WTC11 (cell line): Measurements from ENCODE around the gene LRRC51. TPM values are rescaled to one million over a fixed set of nuclear protein-coding genes. Genes with fewer than 3 reads are reported as not detected.

ENCODE experiments used
- ATAC-seq: fragments of 200-7000 bp; cut with Tn5 transposase; 2 replicates; pipeline ENCODE4 v1.10.0; 2021; ENCODE audit warnings: mild to moderate bottlenecking, moderate library complexity
- CTCF ChIA-PET: fragments of 300-600 bp; sonication (Branson Sonifier 250); formaldehyde crosslinking; loops from one replicate; lab custom pipeline; 2021; ENCODE audit warnings: antibody characterized with exemption; lab: Charles Lee
- POLR2A ChIA-PET: fragments of 350-600 bp; sonication (Branson Sonifier 250); formaldehyde crosslinking; loops from one replicate; lab custom pipeline; 2021; ENCODE audit warnings: antibody characterized with exemption; lab: Charles Lee
- DNase-seq: peaks from one replicate; pipeline ENCODE4 v3.0.0; 2021; ENCODE audit warnings: low spot score
- H3K27ac Mint-ChIP-seq: 2 replicates; pipeline ENCODE4 v1.8.0; 2021; ENCODE audit warnings: mixed read lengths
- H3K27me3 Mint-ChIP-seq: 2 replicates; pipeline ENCODE4 v1.8.0; 2021; ENCODE audit warnings: low read depth, mild to moderate bottlenecking, moderate library complexity, mixed read lengths
- H3K36me3 Mint-ChIP-seq: 2 replicates; pipeline ENCODE4 v1.8.0; 2021; ENCODE audit warnings: mixed read lengths
- H3K4me1 Mint-ChIP-seq: 2 replicates; pipeline ENCODE4 v1.8.0; 2022; ENCODE audit warnings: mixed read lengths
- H3K4me3 Mint-ChIP-seq: 2 replicates; pipeline ENCODE4 v1.8.0; 2021; ENCODE audit warnings: mild to moderate bottlenecking, moderate library complexity, mixed read lengths
- H3K9me3 Mint-ChIP-seq: 2 replicates; pipeline ENCODE4 v1.8.0; 2021; ENCODE audit warnings: mixed read lengths
- AFF4 ChIP-seq: sonication (generic); formaldehyde crosslinking; IDR thresholded peaks from 2 replicates; pipeline ENCODE4 v1.8.1; 2023; ENCODE audit warnings: mild to moderate bottlenecking, missing genetic modification reagents, borderline replicate concordance
- CREM ChIP-seq: sonication (generic); formaldehyde crosslinking; IDR thresholded peaks from 2 replicates; pipeline ENCODE4 v1.8.1; 2022; ENCODE audit warnings: mild to moderate bottlenecking, missing genetic modification reagents, moderate library complexity
- ESRRA ChIP-seq: sonication (generic); formaldehyde crosslinking; IDR thresholded peaks from 2 replicates; pipeline ENCODE4 v1.8.1; 2022; ENCODE audit warnings: mild to moderate bottlenecking, missing genetic modification reagents, borderline replicate concordance
- FOXJ3 ChIP-seq: sonication (generic); formaldehyde crosslinking; IDR thresholded peaks from 2 replicates; pipeline ENCODE4 v1.9.0; 2021; ENCODE audit warnings: missing genetic modification reagents, mild to moderate bottlenecking, borderline replicate concordance
- GABPB1 ChIP-seq: sonication (generic); formaldehyde crosslinking; IDR thresholded peaks from 2 replicates; pipeline ENCODE4 v1.8.1; 2023; ENCODE audit warnings: mild to moderate bottlenecking, missing genetic modification reagents
- GRHL2 ChIP-seq: fragments of 250-450 bp; sonication (Bioruptor Pico); IDR thresholded peaks from 2 replicates; pipeline ENCODE4 v1.8.0; 2022; ENCODE audit warnings: mild to moderate bottlenecking, moderate library complexity; ENCODE audit not compliant: insufficient replicate concordance, severe bottlenecking
- IRF2 ChIP-seq: sonication (generic); formaldehyde crosslinking; IDR thresholded peaks from 2 replicates; pipeline ENCODE4 v1.8.0; 2022; ENCODE audit warnings: low read depth, missing genetic modification reagents, borderline replicate concordance
- MAX ChIP-seq: sonication (generic); formaldehyde crosslinking; IDR thresholded peaks from 2 replicates; pipeline ENCODE4 v1.8.0; 2022; ENCODE audit warnings: mild to moderate bottlenecking, missing genetic modification reagents
- MXD4 ChIP-seq: fragments of 250-450 bp; sonication (Bioruptor Pico); IDR thresholded peaks from 2 replicates; pipeline ENCODE4 v1.8.0; 2021; ENCODE audit warnings: mild to moderate bottlenecking, moderate library complexity, borderline replicate concordance
- NR1H2 ChIP-seq: sonication (generic); formaldehyde crosslinking; IDR thresholded peaks from 2 replicates; pipeline ENCODE4 v1.9.0; 2021; ENCODE audit warnings: mild to moderate bottlenecking, moderate library complexity, missing genetic modification reagents
- PRRX2 ChIP-seq: fragments of 250-450 bp; sonication (Bioruptor Pico); IDR thresholded peaks from 2 replicates; pipeline ENCODE4 v1.8.0; 2021; ENCODE audit warnings: mild to moderate bottlenecking
- STAT6 ChIP-seq: sonication (generic); formaldehyde crosslinking; conservative IDR thresholded peaks from 2 replicates; pipeline ENCODE4 v1.8.1; 2023; ENCODE audit warnings: mild to moderate bottlenecking, low read depth, missing genetic modification reagents, moderate library complexity
- ZNF232 ChIP-seq: sonication (generic); formaldehyde crosslinking; IDR thresholded peaks from 2 replicates; pipeline ENCODE4 v1.8.0; 2022; ENCODE audit warnings: mild to moderate bottlenecking, missing genetic modification reagents
- ZNF416 ChIP-seq: fragments of 250-450 bp; sonication (Bioruptor Pico); IDR thresholded peaks from 2 replicates; pipeline ENCODE4 v1.9.0; 2021; ENCODE audit warnings: mild to moderate bottlenecking, inconsistent platforms
- ZNF532 ChIP-seq: fragments of 250-450 bp; sonication (Bioruptor Pico); IDR thresholded peaks from 2 replicates; pipeline ENCODE4 v1.9.0; 2021; ENCODE audit warnings: mild to moderate bottlenecking, borderline replicate concordance
- total RNA-seq: library from RNA; stranded (reverse); gene quantifications from 3 replicates; pipeline ENCODE4 v1.2.3, GENCODE V29; 2021

LRRC51 gene
- total RNA-seq, 1 experiment from 2014 or later: 5.3 TPM

GRCh38 chr11:72122607-72123006 is 42.0 kb downstream of the LRRC51 start:
- CTCF ChIA-PET: no interaction called here
- TF ChIP-seq STAT6 (CRISPR knock-in tag): no peak
- TF ChIP-seq, all 79 proteins: peak for 0

GRCh38 chr11:72123117-72123653 is 42.5 kb downstream of the LRRC51 start:
- Mint-ChIP-seq H3K27me3 (peaks cover 68% of the 10 kb centered on the region), H3K4me3 (no peak overlapping the region), H3K4me1 (no peaks in the 10 kb centered on the region), H3K9me3 (peaks cover 49% of the 10 kb centered on the region), H3K27ac (no peak overlapping the region), H3K36me3 (peaks cover 16% of the 10 kb centered on the region)
- DNase-seq: no peak
- no peak for ATAC-seq
- TF ChIP-seq ZNF532 (no peak), STAT6 (CRISPR knock-in tag) (no peak), MAX (CRISPR knock-in tag) (no peak), ZNF232 (no peak), ZNF416 (CRISPR knock-in tag) (no peak), MXD4 (CRISPR knock-in tag) (no peak), AFF4 (no peak), CREM (no peak), PRRX2 (CRISPR knock-in tag) (no peak), ESRRA (CRISPR knock-in tag) (no peak), FOXJ3 (CRISPR knock-in tag) (no peak), GRHL2 (CRISPR knock-in tag) (no peak), IRF2 (CRISPR knock-in tag) (no peak), NR1H2 (CRISPR knock-in tag) (no peak), GABPB1 (CRISPR knock-in tag) (no peak)
- POLR2A ChIA-PET: no interaction called here
- CTCF ChIA-PET: no interaction called here

More at GRCh38 chr11:72122607-72123006, 42.0 kb downstream of the LRRC51 start:
- Mint-ChIP-seq H3K4me1 (no peaks in the 10 kb centered on the region), H3K4me3 (no peak overlapping the region), H3K27ac (no peak overlapping the region), H3K9me3 (peaks cover 44% of the 10 kb centered on the region), H3K27me3 (peaks cover 66% of the 10 kb centered on the region), H3K36me3 (peaks cover 11% of the 10 kb centered on the region)
- POLR2A ChIA-PET: no interaction called here
- ATAC-seq: no peak
- no peak for DNase-seq
